ENCODE measurements around the gene ISYNA1.

GRCh38 chr19:18477974-18478373, 40.0 kb upstream of the ISYNA1 start:
- TF ChIP-seq CTCF (IDR thresholded peaks at IDR 0.05; ENCODE audit: extremely low read depth in 1 of 2, insufficient read depth in 1 of 2, low read depth in 1 of 2, low read length in 2 of 2) = no peak
- TF ChIP-seq POLR2A (IDR thresholded peaks at IDR 0.05; ENCODE audit: low read depth, low read length) = no peak
- TF ChIP-seq EZH2 (IDR thresholded peaks at IDR 0.05; ENCODE audit: borderline replicate concordance, low read depth, low read length, severe bottlenecking) = no peak
- TF ChIP-seq POLR2AphosphoS5 (IDR thresholded peaks at IDR 0.05; ENCODE audit: insufficient read depth, low read depth, low read length) = no peak
- TF ChIP-seq MYC (IDR thresholded peaks at IDR 0.05; ENCODE audit: low read depth, low read length) = no peak
- TF ChIP-seq, protein P1, sequence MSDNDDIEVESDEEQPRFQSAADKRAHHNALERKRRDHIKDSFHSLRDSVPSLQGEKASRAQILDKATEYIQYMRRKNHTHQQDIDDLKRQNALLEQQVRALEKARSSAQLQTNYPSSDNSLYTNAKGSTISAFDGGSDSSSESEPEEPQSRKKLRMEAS (IDR thresholded peaks at IDR 0.05; ENCODE audit: insufficient read depth, insufficient read length) = no peak
